Suprapubic skin (tissue), 4 donors: ENCODE results near the gene HOXB6. TPM values are rescaled to one million over a fixed set of nuclear protein-coding genes. Genes with fewer than 3 reads are reported as not detected.

ENCODE experiments used
- DNase-seq, 2 donors: peaks; one replicate each; pipeline ENCODE4 v3.0.0-alpha.2; 2019; ENCODE audit warnings: low spot score in 2 of 2
- H3K27ac ChIP-seq: fragments of 200-600 bp; sonication (generic); one replicate; pipeline ENCODE4 v1.5.1; 2019
- H3K27me3 ChIP-seq: fragments of 200-600 bp; sonication (generic); one replicate; pipeline ENCODE4 v1.5.1; 2019
- H3K36me3 ChIP-seq: fragments of 200-600 bp; sonication (generic); one replicate; pipeline ENCODE4 v1.5.1; 2019
- H3K4me1 ChIP-seq: fragments of 200-600 bp; sonication (generic); one replicate; pipeline ENCODE4 v1.5.1; 2019
- H3K4me3 ChIP-seq: fragments of 200-600 bp; sonication (generic); one replicate; pipeline ENCODE4 v1.5.1; 2019; ENCODE audit warnings: mild to moderate bottlenecking
- H3K9me3 ChIP-seq: fragments of 200-600 bp; sonication (generic); one replicate; pipeline ENCODE4 v1.5.1; 2019
- CTCF ChIP-seq, 2 donors: fragments of 200-600 bp in 1 of 2; fragments of 450-650 bp in 1 of 2; sonication (generic) in 1 of 2; IDR thresholded peaks; one replicate each; pipeline ENCODE4 v1.5.1; 2016 to 2019; ENCODE audit warnings: antibody characterized with exemption in 2 of 2, mild to moderate bottlenecking in 1 of 2, moderate library complexity in 1 of 2
- EP300 ChIP-seq: sonication (generic); formaldehyde crosslinking; IDR thresholded peaks from one replicate; pipeline ENCODE4 v1.6.1; 2017; ENCODE audit warnings: antibody characterized with exemption
- POLR2A ChIP-seq, 2 donors: fragments of 450-650 bp; IDR thresholded peaks; one replicate each; pipeline ENCODE4 v1.6.1; 2017; ENCODE audit warnings: antibody characterized with exemption in 2 of 2, mild to moderate bottlenecking in 2 of 2, moderate library complexity in 2 of 2
- POLR2AphosphoS5 ChIP-seq, 3 donors: sonication (generic); formaldehyde crosslinking; IDR thresholded peaks; one replicate each; pipeline ENCODE4 v1.6.1; 2017; ENCODE audit warnings: antibody characterized with exemption in 3 of 3
- WGBS: methylation state at CpG from one replicate; pipeline ENCODE4 v1.1.5; 2018; 5-methylcytosine and 5-hydroxymethylcytosine counted together
- total RNA-seq, 4 donors: library from RNA; depleted of rRNA; stranded (reverse); fragments of >200 nt; gene quantifications; one replicate each; pipeline ENCODE4 v1.1.0, GENCODE V29; 2016

The HOXB6 gene
- total RNA-seq, 4 donors from 2014 or later: 0.39 to 4.5 (median 1.3) TPM; not detected in 1

GRCh38 chr17:48630009-48630924 lies 25.5 kb upstream of the HOXB6 start:
- no peak for DNase-seq
- no peaks in the 10 kb centered on the region for H3K9me3 ChIP-seq

GRCh38 chr17:48629411-48629759 lies 24.6 kb upstream of the HOXB6 start:
- H3K36me3 ChIP-seq: no peaks in the 10 kb centered on the region
- no peak overlapping the region for H3K4me3 ChIP-seq
- WGBS: 69% methylated on average over 5 of the region's 5 CpGs
- peaks cover 100% of the 10 kb centered on the region for H3K27me3 ChIP-seq
- H3K4me1 ChIP-seq: peaks cover 34% of the 10 kb centered on the region
- H3K27ac ChIP-seq: no peak overlapping the region
- H3K9me3 ChIP-seq: no peaks in the 10 kb centered on the region
- TF ChIP-seq EP300 (no peak), POLR2A (IDR thresholded peaks at IDR 0.05) (no peak), POLR2AphosphoS5 (IDR thresholded peaks at IDR 0.05) (no peak), CTCF (IDR thresholded peaks at IDR 0.05) (no peak)
- DNase-seq: no peak

More at GRCh38 chr17:48630009-48630924, 25.5 kb upstream of the HOXB6 start:
- 64% methylated on average over 15 of the region's 15 CpGs for WGBS
- no peak for TF ChIP-seq EP300
- no peak for TF ChIP-seq POLR2AphosphoS5 (IDR thresholded peaks at IDR 0.05)
- TF ChIP-seq POLR2A (IDR thresholded peaks at IDR 0.05): no peak
- TF ChIP-seq CTCF (IDR thresholded peaks at IDR 0.05): no peak
- H3K27me3 ChIP-seq: peaks cover 100% of the 10 kb centered on the region
- H3K4me1 ChIP-seq: peaks cover 27% of the 10 kb centered on the region
- H3K27ac ChIP-seq: no peak overlapping the region
- no peak overlapping the region for H3K4me3 ChIP-seq
- no peaks in the 10 kb centered on the region for H3K36me3 ChIP-seq

DNA sequence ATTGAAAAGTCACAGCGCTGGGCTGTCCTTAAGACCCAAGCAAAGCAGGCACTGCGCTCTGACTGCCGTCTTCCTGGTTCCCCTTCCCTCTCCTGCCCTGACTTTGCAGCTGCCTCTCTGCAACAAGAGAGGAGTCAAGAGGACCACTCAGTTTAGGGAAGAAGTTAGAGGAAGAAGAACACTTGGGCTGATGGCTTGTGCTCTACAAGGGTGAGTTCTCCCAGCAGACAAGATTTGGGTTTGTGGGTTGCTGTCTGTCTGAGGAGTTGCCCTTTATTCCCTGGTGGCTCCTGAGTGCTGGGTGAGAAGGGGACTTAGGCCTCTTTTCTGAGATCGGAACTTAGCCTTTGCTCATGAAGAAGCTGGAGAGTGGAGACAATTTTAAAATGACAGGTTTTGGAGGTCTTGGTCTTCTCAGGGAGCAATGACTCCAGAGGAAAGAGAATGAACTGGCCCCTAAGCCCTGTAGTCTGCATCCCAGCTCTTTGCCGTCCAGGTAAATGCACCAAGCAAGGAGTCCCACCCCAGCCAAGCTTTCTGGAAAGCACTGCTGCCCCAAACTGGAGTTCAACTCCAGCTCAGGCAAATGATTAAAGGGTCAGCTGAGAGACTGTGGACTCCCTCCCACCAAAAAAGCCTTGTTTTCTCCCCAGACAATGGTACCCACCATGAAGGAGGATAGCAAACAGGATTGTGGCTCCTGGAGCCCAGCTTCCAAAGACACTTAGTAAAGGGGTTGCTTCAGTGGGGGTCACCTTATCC lies 24.0 kb upstream of the HOXB6 start:
- no peak overlapping the region for H3K4me3 ChIP-seq
- H3K4me1 ChIP-seq: peaks cover 31% of the 10 kb centered on the region
- peaks cover 100% of the 10 kb centered on the region for H3K27me3 ChIP-seq
- H3K27ac ChIP-seq: no peak overlapping the region
- no peak for DNase-seq
- no peaks in the 10 kb centered on the region for H3K9me3 ChIP-seq
- no peaks in the 10 kb centered on the region for H3K36me3 ChIP-seq
- WGBS: 57% methylated on average over 5 of the region's 5 CpGs
- TF ChIP-seq POLR2A (IDR thresholded peaks at IDR 0.05) (no peak), CTCF (IDR thresholded peaks at IDR 0.05) (no peak), EP300 (no peak), POLR2AphosphoS5 (IDR thresholded peaks at IDR 0.05) (no peak)

DNA sequence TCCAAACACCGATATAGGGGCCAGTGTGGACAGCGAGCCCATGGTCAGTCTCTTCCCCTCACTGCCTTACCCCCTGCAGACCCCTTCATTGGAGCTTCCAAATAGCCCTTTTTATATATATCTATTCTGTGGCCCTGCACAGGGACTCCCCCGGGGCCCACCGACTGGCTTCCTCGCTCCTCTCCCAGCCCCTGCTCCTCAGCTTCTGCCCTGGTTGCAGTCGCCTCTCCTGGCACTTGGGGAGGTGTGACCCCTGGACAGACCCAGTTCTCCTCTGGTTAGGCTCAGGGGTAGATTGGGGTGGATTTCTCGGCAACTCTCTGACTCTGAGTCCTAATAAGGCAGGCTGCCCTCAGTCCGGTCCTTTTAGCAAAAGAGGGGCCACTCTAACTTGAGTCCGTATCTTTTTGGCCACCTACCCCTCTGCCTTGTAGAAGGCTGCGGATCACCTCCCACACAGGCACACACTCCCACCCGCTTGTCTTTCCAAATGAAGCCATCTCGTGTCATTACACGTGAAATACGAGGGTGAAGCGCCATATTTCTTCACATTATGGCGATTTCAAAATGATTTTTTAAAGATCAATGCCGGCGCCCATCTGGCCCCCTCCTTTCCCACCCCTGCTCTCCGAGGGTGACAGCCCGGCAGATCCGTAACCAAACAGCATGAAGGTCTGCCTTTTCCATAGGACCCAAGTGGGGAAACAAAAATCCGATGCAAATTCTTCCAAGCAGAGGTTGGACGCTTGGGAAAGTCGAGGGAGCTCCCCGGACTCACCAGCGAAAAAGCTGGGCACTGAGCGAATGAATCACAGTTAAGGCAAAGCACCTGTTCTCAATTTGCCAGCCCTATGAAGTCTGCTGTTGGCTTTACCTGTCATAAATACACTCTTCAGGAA lies 23.1 kb upstream of the HOXB6 start:
- no peak overlapping the region for H3K27ac ChIP-seq
- H3K9me3 ChIP-seq: no peaks in the 10 kb centered on the region
- 38% methylated on average over 27 of the region's 27 CpGs for WGBS
- H3K36me3 ChIP-seq: no peaks in the 10 kb centered on the region
- no peak overlapping the region for H3K4me3 ChIP-seq
- H3K4me1 ChIP-seq: peaks cover 25% of the 10 kb centered on the region
- TF ChIP-seq CTCF (IDR thresholded peaks at IDR 0.05): no peak
- no peak for TF ChIP-seq POLR2A (IDR thresholded peaks at IDR 0.05)
- no peak for TF ChIP-seq EP300
- no peak for TF ChIP-seq POLR2AphosphoS5 (IDR thresholded peaks at IDR 0.05)
- DNase-seq: no peak
- H3K27me3 ChIP-seq: peaks cover 100% of the 10 kb centered on the region
